Gastrocnemius medialis (tissue), 4 donors: Measurements from ENCODE around the gene FCHSD1.

ENCODE experiments used
- CTCF ChIP-seq, 5 experiments: fragments of 450-650 bp in 3 of 5; fragments of 200-600 bp in 2 of 5; sonication (generic) in 2 of 5; IDR thresholded peaks in 4 of 5; conservative IDR thresholded peaks in 1 of 5; 1 replicate in 4 of 5; 2 replicates in 1 of 5; pipeline ENCODE4 v1.5.1; 2016 to 2019; ENCODE audit warnings: antibody characterized with exemption in 5 of 5, mild to moderate bottlenecking in 3 of 5, moderate library complexity in 3 of 5
- POLR2A ChIP-seq, 2 donors: fragments of 450-650 bp; IDR thresholded peaks; one replicate each; pipeline ENCODE4 v1.6.1; 2017; ENCODE audit warnings: antibody characterized with exemption in 2 of 2, mild to moderate bottlenecking in 2 of 2, moderate library complexity in 2 of 2

GRCh38 chr5:141669520-141669919 lies 18.3 kb upstream of the FCHSD1 start:
- TF ChIP-seq CTCF (IDR thresholded peaks at IDR 0.05 in 4 of 5, conservative IDR thresholded peaks at IDR 0.05 in 1 of 5) (no peak), POLR2A (IDR thresholded peaks at IDR 0.05) (no peak)
